CD4-positive, alpha-beta T cell treated with Interleukin-4 for 4 hours (primary cell): ENCODE measurements around the gene RSPH4A.
A peak's percentile ranks its signal among the peaks of the same experiment; 100 is the strongest.
"Not testable (repeated sequence)": the region's sequence is repeated elsewhere in the genome, so short reads cannot be mapped to it uniquely, and the experiment has no call there.

Experiments
- DNase-seq: peaks from one replicate; pipeline ENCODE4 v3.0.0-alpha.2; 2020

Gene RSPH4A

DNA sequence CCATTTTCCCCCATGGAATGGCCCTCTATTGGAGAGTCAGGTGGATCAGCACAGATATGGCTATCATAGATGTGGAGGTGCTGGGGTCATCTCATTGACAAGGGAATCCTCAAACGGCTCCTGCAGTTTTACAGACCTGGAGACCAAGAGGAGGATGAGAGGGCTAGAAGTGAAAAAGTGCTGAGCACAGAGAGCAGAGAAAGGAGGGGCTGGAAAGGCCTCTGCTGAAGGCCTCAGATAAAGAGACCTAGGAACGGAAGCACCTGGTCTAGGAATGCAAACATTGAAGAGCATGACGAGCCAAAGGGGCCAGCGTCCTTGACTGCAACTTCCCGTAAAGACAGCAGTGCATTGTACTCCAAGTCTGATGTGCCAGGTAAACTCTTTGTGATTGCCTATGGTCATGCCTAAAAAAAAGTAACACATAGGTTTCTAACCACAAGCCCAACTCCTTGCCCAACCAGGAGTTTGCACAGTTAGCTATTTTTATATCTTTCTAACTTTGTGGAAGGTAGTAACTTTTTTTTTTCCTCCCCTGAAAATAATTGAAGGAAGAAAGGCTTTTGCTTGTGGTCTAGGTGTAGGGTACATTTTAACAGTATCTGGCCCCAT is 15.2 kb downstream of the RSPH4A start:
- DNase-seq: no peak

GRCh38 chr6:116633685-116634084 is 17.4 kb downstream of the RSPH4A start:
- no peak for DNase-seq

DNA sequence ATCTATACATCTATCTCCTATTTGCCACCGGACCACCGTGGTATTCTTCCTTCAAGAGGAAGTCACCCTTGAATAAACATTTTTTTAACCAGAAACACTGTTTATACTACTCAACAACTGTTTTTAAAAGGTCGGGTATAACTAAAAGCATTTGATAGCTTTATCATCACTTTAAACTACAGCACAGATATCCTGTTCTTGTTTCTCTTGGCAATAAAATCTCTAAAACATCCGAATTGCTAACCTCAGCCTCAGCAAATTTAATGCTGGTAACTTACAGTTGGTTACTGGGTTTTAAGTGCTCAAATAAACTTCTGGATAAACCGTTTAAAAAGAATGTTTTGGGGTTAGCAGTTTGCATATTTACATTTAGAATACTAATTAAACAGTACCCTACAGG is 31.9 kb downstream of the RSPH4A start:
- DNase-seq: no peak

DNA sequence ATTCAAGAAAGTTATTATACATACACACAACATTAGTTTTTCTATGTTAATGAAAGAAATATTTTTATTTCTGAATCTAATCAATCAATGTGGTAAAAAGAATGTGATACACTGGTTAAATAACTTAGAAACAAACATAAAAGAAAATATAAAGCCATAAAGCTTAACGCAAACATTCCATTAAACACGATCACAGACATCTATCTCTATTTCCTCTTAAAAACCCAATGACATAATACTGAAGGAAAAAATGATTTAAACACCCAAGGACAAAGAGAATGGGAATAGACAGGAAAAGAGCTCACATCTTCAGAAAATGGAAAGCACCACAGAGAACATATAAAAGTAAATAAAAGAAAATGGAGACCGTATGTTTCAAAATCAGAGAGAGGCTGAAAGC is 32.9 kb downstream of the RSPH4A start:
- no peak for DNase-seq

GRCh38 chr6:116651916-116652315 is 35.6 kb downstream of the RSPH4A start:
- DNase-seq: no peak

- DNase-seq: no peak
These were observed 45.3 kb downstream of the RSPH4A start for GRCh38 chr6:116661594-116661993.

DNA sequence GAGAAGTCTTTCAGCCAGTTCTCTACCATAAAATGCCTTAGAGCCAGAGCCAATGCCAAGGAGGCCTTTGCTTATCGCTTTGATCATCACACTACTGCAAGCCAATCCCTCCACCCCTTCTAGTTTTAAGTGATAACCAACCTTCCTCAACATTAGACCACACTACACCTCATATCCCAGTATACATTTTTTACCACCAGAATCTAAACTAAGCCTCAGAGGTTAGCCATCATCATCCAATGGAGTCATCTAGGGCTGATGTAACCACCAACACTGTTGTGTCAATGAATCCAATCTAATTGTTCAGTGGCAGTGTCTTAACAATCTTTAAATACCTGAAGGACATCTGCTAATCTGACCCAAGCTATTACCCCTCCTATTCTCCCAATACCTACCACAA is 45.9 kb downstream of the RSPH4A start:
- DNase-seq: no peak

GRCh38 chr6:116663308-116663707 is 47.0 kb downstream of the RSPH4A start:
- DNase-seq: no peak

- not testable (repeated sequence) for DNase-seq
These were observed 47.9 kb downstream of the RSPH4A start for GRCh38 chr6:116664169-116664568.

DNA sequence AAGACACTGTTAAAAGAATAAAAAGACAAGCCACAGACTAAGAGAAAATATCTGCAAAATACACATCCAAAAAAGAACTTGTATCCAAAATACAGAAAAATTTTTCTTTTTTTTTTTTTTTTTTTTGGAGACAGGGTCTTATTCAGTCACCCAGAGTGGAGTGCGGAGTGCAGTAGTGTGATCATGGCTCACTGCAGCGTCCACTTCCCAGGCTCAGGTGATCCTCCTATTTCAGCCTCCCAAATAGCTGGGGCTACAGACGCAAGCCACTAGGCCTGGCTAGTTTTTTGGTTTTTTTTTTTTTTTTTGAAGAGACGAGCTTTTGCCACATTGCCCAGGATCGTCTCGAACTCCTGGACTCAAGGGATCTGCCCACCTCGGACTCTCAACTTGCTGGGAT is 49.2 kb downstream of the RSPH4A start:
- DNase-seq: no peak

GRCh38 chr6:116666869-116667268 is 50.6 kb downstream of the RSPH4A start:
- DNase-seq: no peak

DNA sequence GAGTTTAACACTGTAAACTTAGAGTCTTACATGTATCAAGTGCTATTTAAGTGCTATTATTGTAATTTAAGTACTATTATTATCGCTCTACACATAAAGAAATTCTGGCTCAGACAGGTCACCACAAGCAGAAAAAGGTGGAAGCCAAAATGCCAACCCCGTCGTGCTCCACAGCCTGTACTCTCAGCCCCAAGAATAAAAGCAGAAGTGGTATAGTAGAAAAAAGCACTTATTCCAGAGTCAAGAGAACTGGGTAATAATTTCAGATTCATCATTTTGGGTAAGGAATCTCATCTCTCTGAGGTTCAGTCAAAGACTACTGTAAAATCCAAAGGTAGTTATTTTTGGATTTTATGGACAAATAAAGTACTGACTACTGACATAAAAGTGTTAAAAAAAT is 51.3 kb downstream of the RSPH4A start:
- no peak for DNase-seq

DNA sequence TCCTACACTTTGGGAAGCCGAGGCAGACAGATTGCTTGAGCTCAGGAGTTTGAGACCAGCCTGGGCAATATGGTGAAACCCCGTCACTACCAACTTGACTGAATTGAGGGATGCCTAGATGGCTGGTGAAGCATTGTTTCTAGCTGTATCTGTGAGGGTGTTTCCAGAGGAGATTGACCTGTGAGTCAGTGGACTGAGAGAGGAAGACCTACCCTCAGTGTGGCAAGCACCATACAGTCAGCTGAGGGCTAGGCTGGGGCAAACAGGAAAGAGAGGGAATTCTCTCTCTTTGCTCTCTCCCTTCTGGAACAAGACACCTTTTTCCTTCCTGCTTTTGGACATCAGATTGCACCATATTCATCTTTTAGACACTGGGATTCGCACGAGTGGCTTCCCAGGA is 56.0 kb downstream of the RSPH4A start:
- DNase-seq: no peak

GRCh38 chr6:116676021-116676420 is 59.7 kb downstream of the RSPH4A start:
- DNase-seq: no peak

- peak; percentile 89 for DNase-seq
These were observed 64.8 kb downstream of the RSPH4A start, which contains the start of gene KPNA5 for GRCh38 chr6:116680880-116681672. Gene KPNA5, plus strand, starts transcription at chr6:116681211. Its CDS starts 124 bp downstream, at chr6:116681335.

- DNase-seq: peak; percentile 80
These were observed 66.0 kb downstream of the RSPH4A start for GRCh38 chr6:116682334-116682712.
